Tibial nerve (tissue), 4 donors: ENCODE data around the gene OPCML.

Experiments used
- CTCF ChIP-seq, 5 experiments: fragments of 200-600 bp in 3 of 5; fragments of 450-650 bp in 2 of 5; sonication (generic) in 3 of 5; IDR thresholded peaks; one replicate each; pipeline ENCODE4 v1.5.1; 2016 to 2019; ENCODE audit warnings: antibody characterized with exemption in 5 of 5, mild to moderate bottlenecking in 3 of 5, moderate library complexity in 2 of 5
- EP300 ChIP-seq, 2 donors: sonication (generic); formaldehyde crosslinking; IDR thresholded peaks; one replicate each; pipeline ENCODE4 v1.6.1; 2017; ENCODE audit warnings: antibody characterized with exemption in 2 of 2, mild to moderate bottlenecking in 1 of 2
- POLR2A ChIP-seq, 2 donors: fragments of 450-650 bp; IDR thresholded peaks; one replicate each; pipeline ENCODE4 v1.6.1; 2017; ENCODE audit warnings: antibody characterized with exemption in 2 of 2, mild to moderate bottlenecking in 2 of 2, moderate library complexity in 2 of 2

- TF ChIP-seq CTCF (IDR thresholded peaks at IDR 0.05) (no peak), EP300 (IDR thresholded peaks at IDR 0.05) (no peak), POLR2A (IDR thresholded peaks at IDR 0.05) (no peak)
Observed at GRCh38 chr11:132463295-132464002, 1068.9 kb downstream of the OPCML start.
